ENCODE measurements around the gene FGD4.

DNA sequence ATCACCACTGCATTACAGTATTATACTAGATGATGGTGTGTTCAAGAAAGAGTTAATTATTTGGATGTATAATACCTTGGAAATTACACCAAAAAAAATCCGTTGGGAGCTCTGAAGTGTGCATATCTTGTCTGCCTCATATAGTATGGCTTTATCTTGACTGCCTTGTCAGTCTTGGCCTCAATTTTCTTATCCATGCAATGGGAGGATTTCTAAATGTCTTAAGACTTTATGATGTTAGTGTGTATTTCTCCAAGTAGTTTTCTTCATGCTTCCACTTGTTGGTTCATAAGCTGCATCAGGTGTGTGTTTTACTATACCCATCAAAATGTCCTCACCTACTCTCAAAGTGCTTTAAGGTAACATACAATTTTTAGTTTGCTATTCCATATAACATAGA is 84.6 kb downstream of the FGD4 start:
- TF ChIP-seq PHF8 (IDR thresholded peaks at IDR 0.05; ENCODE audit: borderline replicate concordance, low read length) (no peak), WHSC1 (IDR thresholded peaks at IDR 0.05; ENCODE audit: low read length) (no peak), JUND (IDR thresholded peaks at IDR 0.05; ENCODE audit: borderline replicate concordance, low read depth, low read length) (no peak), JUND (tag; IDR thresholded peaks at IDR 0.05; ENCODE audit: borderline replicate concordance, low read depth, low read length) (no peak), STAT5B (CRISPR knock-in tag; IDR thresholded peaks at IDR 0.05) (no peak), BRF2 (IDR thresholded peaks at IDR 0.05; ENCODE audit: borderline replicate concordance, insufficient read depth, insufficient read length) (no peak)
- TF ChIP-seq, protein P1, sequence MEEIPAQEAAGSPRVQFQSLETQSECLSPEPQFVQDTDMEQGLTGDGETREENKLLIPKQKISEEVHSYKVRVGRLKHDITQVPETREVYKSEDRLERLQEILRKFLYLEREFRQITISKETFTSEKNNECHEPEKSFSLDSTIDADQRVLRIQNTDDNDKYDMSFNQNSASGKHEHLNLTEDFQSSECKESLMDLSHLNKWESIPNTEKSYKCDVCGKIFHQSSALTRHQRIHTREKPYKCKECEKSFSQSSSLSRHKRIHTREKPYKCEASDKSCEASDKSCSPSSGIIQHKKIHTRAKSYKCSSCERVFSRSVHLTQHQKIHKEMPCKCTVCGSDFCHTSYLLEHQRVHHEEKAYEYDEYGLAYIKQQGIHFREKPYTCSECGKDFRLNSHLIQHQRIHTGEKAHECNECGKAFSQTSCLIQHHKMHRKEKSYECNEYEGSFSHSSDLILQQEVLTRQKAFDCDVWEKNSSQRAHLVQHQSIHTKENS (CRISPR knock-in tag; IDR thresholded peaks at IDR 0.05): no peak
- TF ChIP-seq, protein P2, sequence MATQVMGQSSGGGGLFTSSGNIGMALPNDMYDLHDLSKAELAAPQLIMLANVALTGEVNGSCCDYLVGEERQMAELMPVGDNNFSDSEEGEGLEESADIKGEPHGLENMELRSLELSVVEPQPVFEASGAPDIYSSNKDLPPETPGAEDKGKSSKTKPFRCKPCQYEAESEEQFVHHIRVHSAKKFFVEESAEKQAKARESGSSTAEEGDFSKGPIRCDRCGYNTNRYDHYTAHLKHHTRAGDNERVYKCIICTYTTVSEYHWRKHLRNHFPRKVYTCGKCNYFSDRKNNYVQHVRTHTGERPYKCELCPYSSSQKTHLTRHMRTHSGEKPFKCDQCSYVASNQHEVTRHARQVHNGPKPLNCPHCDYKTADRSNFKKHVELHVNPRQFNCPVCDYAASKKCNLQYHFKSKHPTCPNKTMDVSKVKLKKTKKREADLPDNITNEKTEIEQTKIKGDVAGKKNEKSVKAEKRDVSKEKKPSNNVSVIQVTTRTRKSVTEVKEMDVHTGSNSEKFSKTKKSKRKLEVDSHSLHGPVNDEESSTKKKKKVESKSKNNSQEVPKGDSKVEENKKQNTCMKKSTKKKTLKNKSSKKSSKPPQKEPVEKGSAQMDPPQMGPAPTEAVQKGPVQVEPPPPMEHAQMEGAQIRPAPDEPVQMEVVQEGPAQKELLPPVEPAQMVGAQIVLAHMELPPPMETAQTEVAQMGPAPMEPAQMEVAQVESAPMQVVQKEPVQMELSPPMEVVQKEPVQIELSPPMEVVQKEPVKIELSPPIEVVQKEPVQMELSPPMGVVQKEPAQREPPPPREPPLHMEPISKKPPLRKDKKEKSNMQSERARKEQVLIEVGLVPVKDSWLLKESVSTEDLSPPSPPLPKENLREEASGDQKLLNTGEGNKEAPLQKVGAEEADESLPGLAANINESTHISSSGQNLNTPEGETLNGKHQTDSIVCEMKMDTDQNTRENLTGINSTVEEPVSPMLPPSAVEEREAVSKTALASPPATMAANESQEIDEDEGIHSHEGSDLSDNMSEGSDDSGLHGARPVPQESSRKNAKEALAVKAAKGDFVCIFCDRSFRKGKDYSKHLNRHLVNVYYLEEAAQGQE (IDR thresholded peaks at IDR 0.05; ENCODE audit: borderline replicate concordance): no peak
- TF ChIP-seq, protein P2 (CRISPR knock-in tag; IDR thresholded peaks at IDR 0.05; ENCODE audit: low read depth): no peak

All from K562 (cell line).